Esophagus squamous epithelium (tissue), 4 donors: ENCODE results near the gene RPL3.

Experiments
- CTCF ChIP-seq, 6 experiments: fragments of 450-650 bp in 4 of 6; fragments of 200-600 bp in 2 of 6; sonication (generic) in 2 of 6; IDR thresholded peaks; one replicate each; pipeline ENCODE4 v1.5.1; 2016 to 2019; ENCODE audit warnings: antibody characterized with exemption in 6 of 6, mild to moderate bottlenecking in 4 of 6, moderate library complexity in 4 of 6
- POLR2A ChIP-seq, 4 donors: fragments of 450-650 bp; IDR thresholded peaks; one replicate each; pipeline ENCODE4 v1.6.1; 2017; ENCODE audit warnings: antibody characterized with exemption in 4 of 4, mild to moderate bottlenecking in 4 of 4, moderate library complexity in 3 of 4

GRCh38 chr22:39266398-39267030 is 52.9 kb downstream of the RPL3 start:
- TF ChIP-seq CTCF (IDR thresholded peaks at IDR 0.05) (no peak), POLR2A (IDR thresholded peaks at IDR 0.05) (no peak)
